GM06990 (cell line): ENCODE data around the gene ADAMTS17.
A peak's percentile ranks its signal among the peaks of the same experiment; 100 is the strongest.

Source experiments
- DNase-seq: peaks from one replicate; pipeline ENCODE4 v3.0.0-alpha.2; 2011; ENCODE audit not compliant: insufficient read length; ENCODE audit errors: extremely low read depth
- H3K27me3 ChIP-seq: replicated peaks from 2 replicates; pipeline ENCODE4 v1.6.0; 2011; ENCODE audit warnings: low read length; ENCODE audit not compliant: control insufficient read depth, insufficient read depth
- H3K36me3 ChIP-seq: 2 replicates; pipeline ENCODE4 v1.5.1; 2011; ENCODE audit warnings: low read length; ENCODE audit not compliant: control insufficient read depth, insufficient read depth
- H3K4me3 ChIP-seq: replicated peaks from 2 replicates; pipeline ENCODE4 v1.5.1; 2011; ENCODE audit warnings: low read depth, mild to moderate bottlenecking, control low read depth, low read length
- CTCF ChIP-seq: IDR thresholded peaks from 2 replicates; pipeline ENCODE4 v1.5.1; 2011; ENCODE audit warnings: low read length, control low read depth, mild to moderate bottlenecking, inconsistent platforms; ENCODE audit not compliant: insufficient read depth, poor library complexity, severe bottlenecking

Gene ADAMTS17

GRCh38 chr15:100174159-100174903 lies 167.4 kb downstream of the ADAMTS17 start:
- no peak for DNase-seq
- TF ChIP-seq CTCF = no peak
- Histone ChIP-seq H3K27me3 (no peaks in the 10 kb centered on the region), H3K36me3 (no peaks in the 10 kb centered on the region), H3K4me3 (no peak overlapping the region)

GRCh38 chr15:100172356-100173024 lies 169.3 kb downstream of the ADAMTS17 start:
- Histone ChIP-seq H3K27me3 (no peaks in the 10 kb centered on the region), H3K4me3 (no peak overlapping the region), H3K36me3 (no peaks in the 10 kb centered on the region)
- no peak for TF ChIP-seq CTCF
- DNase-seq = no peak

GRCh38 chr15:100171411-100171810 lies 170.4 kb downstream of the ADAMTS17 start:
- no peak overlapping the region for H3K4me3 ChIP-seq
- DNase-seq = no peak
- H3K36me3 ChIP-seq = no peaks in the 10 kb centered on the region
- TF ChIP-seq CTCF = no peak
- no peaks in the 10 kb centered on the region for H3K27me3 ChIP-seq

GRCh38 chr15:100170291-100171210 lies 171.2 kb downstream of the ADAMTS17 start:
- peak; percentile 59 for DNase-seq
- Histone ChIP-seq H3K4me3 (no peak overlapping the region), H3K27me3 (no peaks in the 10 kb centered on the region), H3K36me3 (no peaks in the 10 kb centered on the region)
- TF ChIP-seq CTCF = peak; percentile 12

GRCh38 chr15:100169615-100170290 lies 172.0 kb downstream of the ADAMTS17 start:
- Histone ChIP-seq H3K27me3 (no peaks in the 10 kb centered on the region), H3K36me3 (no peaks in the 10 kb centered on the region), H3K4me3 (no peak overlapping the region)
- no peak for DNase-seq
- no peak for TF ChIP-seq CTCF
